GM12878 (cell line): Measurements from ENCODE around the gene GABRQ. TPM values are rescaled to one million over a fixed set of nuclear protein-coding genes. Genes with fewer than 3 reads are reported as not detected.

Source experiments
- ATAC-seq: fragments of 200-7000 bp; cut with Tn5 transposase; 3 replicates; pipeline ENCODE4 v1.9.1; 2020; ENCODE audit warnings: mild to moderate bottlenecking, moderate library complexity
- BruUV-seq: library from RNA; stranded (reverse); fragments of 400-500 nt; replicated peaks from 2 replicates; lab custom pipeline; 2021; lab: Mats Ljungman, UMichigan
- CTCF ChIA-PET: fragments of 300-600 bp; sonication (Branson Sonifier 250); formaldehyde crosslinking; extraction: SDS; loops from one replicate; lab custom pipeline; 2021; ENCODE audit warnings: inconsistent platforms; lab: Yijun Ruan, JAX
- POLR2A ChIA-PET: fragments of 350-600 bp; formaldehyde crosslinking; extraction: SDS; loops from one replicate; lab custom pipeline; 2021; ENCODE audit warnings: inconsistent platforms; lab: Charles Lee
- RAD21 ChIA-PET: fragments of 300-600 bp; sonication (Branson Sonifier 250); formaldehyde crosslinking; loops from one replicate; lab custom pipeline; 2023; ENCODE audit warnings: antibody characterized with exemption; ENCODE audit not compliant: unreplicated experiment; lab: Charles Lee
- SMC1A ChIA-PET: fragments of 300-600 bp; sonication (Branson Sonifier 250); formaldehyde crosslinking; loops from one replicate; lab custom pipeline; 2023; ENCODE audit not compliant: unreplicated experiment, uncharacterized antibody; lab: Charles Lee
- DNase-seq: peaks from one replicate; pipeline ENCODE4 v3.0.0-alpha.2; 2011; ENCODE audit warnings: low read depth, low spot score
- FAIRE-seq: peaks from 3 replicates; lab custom pipeline; 2011; peaks lifted over from hg19 to GRCh38; lab: Jason Lieb, UNC
- H2AFZ ChIP-seq: 2 replicates; pipeline ENCODE4 v1.6.0; 2011; ENCODE audit warnings: low read depth, low read length, control low read depth; ENCODE audit not compliant: control insufficient read depth
- H3K27ac ChIP-seq: 2 replicates; pipeline ENCODE4 v1.5.1; 2011; ENCODE audit warnings: control low read depth; ENCODE audit not compliant: control insufficient read depth, insufficient read depth
- H3K27me3 ChIP-seq, 2 experiments: replicated peaks in 1 of 2; 2 replicates each; pipeline versions ENCODE4 v1.6.0 to v1.6.1; 2011; ENCODE audit warnings: low read length in 1 of 2; ENCODE audit not compliant: control insufficient read depth in 2 of 2, insufficient read depth in 2 of 2
- H3K36me3 ChIP-seq, 2 experiments: 2 replicates each; pipeline ENCODE4 v1.5.1; 2011; ENCODE audit warnings: low read length in 1 of 2; ENCODE audit not compliant: control insufficient read depth in 2 of 2, insufficient read depth in 2 of 2
- H3K4me1 ChIP-seq: 2 replicates; pipeline ENCODE4 v1.6.1; 2011; ENCODE audit warnings: mild to moderate bottlenecking, low read length, moderate library complexity, mixed read lengths; ENCODE audit not compliant: control insufficient read depth, insufficient read depth
- H3K4me2 ChIP-seq: 2 replicates; pipeline ENCODE4 v1.6.0; 2011; ENCODE audit warnings: control low read depth; ENCODE audit not compliant: control insufficient read depth, insufficient read depth
- H3K4me3 ChIP-seq: fragments of 200-600 bp; sonication (generic); 2 replicates; pipeline ENCODE4 v1.5.1; 2016
- H3K79me2 ChIP-seq: 2 replicates; pipeline ENCODE4 v1.6.0; 2011; ENCODE audit warnings: low read length; ENCODE audit not compliant: control insufficient read depth, insufficient read depth
- H3K9ac ChIP-seq: 2 replicates; pipeline ENCODE4 v1.8.0; 2011; ENCODE audit warnings: low read length, control low read depth, mixed read lengths; ENCODE audit not compliant: control insufficient read depth, insufficient read depth
- H3K9me3 ChIP-seq: replicated peaks from 3 replicates; pipeline ENCODE4 v1.5.1; 2011; ENCODE audit warnings: mild to moderate bottlenecking, low read length; ENCODE audit not compliant: control insufficient read depth, insufficient read depth
- H4K20me1 ChIP-seq: 2 replicates; pipeline ENCODE4 v1.6.0; 2011; ENCODE audit not compliant: control insufficient read depth, insufficient read depth
- ATF7 ChIP-seq: fragments of 450-650 bp; IDR thresholded peaks from 2 replicates; pipeline ENCODE4 v1.6.1; 2016; ENCODE audit warnings: low read depth, mild to moderate bottlenecking
- BCLAF1 ChIP-seq: fragments of 450-650 bp; IDR thresholded peaks from 2 replicates; pipeline ENCODE4 v1.6.1; 2017; ENCODE audit warnings: antibody characterized with exemption, mild to moderate bottlenecking, moderate library complexity
- NR2C2 ChIP-seq: IDR thresholded peaks from 2 replicates; pipeline ENCODE4 v1.6.1; 2011; ENCODE audit warnings: borderline replicate concordance, low read depth; ENCODE audit not compliant: control insufficient read depth, insufficient read length
- RB1 ChIP-seq: fragments of 450-650 bp; formaldehyde crosslinking; IDR thresholded peaks from 2 replicates; pipeline ENCODE4 v1.6.1; 2017; ENCODE audit warnings: mild to moderate bottlenecking, borderline replicate concordance
- ZBTB33 ChIP-seq: fragments of 450-650 bp; IDR thresholded peaks from 2 replicates; pipeline ENCODE4 v1.6.1; 2017; ENCODE audit warnings: mild to moderate bottlenecking
- WGBS: methylation state at CpG from one replicate; pipeline ENCODE4 v1.1.6; 2016; ENCODE audit warnings: low lambda C conversion rate; ENCODE audit not compliant: insufficient replicate concordance, insufficient coverage; ENCODE audit errors: missing lambda C conversion rate; 5-methylcytosine and 5-hydroxymethylcytosine counted together
- in situ Hi-C: fragments of 300-500 bp; cut with MboI; formaldehyde crosslinking; loops from 9 replicates; pipeline ENCODE4 v1.14.3; 2018; ENCODE audit warnings: mixed read lengths
- intact Hi-C: fragments of 100-400 bp; cut with micrococcal nuclease; formaldehyde crosslinking; loops from one replicate; pipeline ENCODE4 v1.14.2; 2022; ENCODE audit not compliant: unreplicated experiment
- polyA plus RNA-seq, 11 experiments: library from polyadenylated mRNA; depleted of rRNA in 4 of 11; unstranded in 6 of 11; stranded (reverse) in 5 of 11; fragments of >200 nt; fragmentation: Nextera tagmentation in 4 of 11; fragmentation: Illumina TruSeq in 1 of 11; extraction: Ambion mirVana in 4 of 11; extraction: Trizol in 1 of 11; gene quantifications; 1 replicate in 1 of 11; 2 replicates in 10 of 11; pipeline versions ENCODE4 v1.2.1 to v1.2.3, GENCODE V29; 2011 to 2016; ENCODE audit warnings: inconsistent platforms in 2 of 11, missing spikeins in 2 of 11, low read depth in 1 of 11
- total RNA-seq, 4 experiments: library from RNA; depleted of rRNA in 3 of 4; stranded (reverse); fragments of >200 nt in 3 of 4; fragmentation: Illumina TruSeq in 1 of 4; extraction: Trizol in 1 of 4; gene quantifications; 2 replicates each; pipeline versions ENCODE4 v1.2.1 to v1.2.3, GENCODE V29; 2013 to 2021

GABRQ gene
- total and polyA plus RNA-seq, 10 of the 15 experiments (the other 5 are each of a cell fraction or from before 2014, with no cell fraction given) = 0.04 TPM; not detected in 9

GRCh38 chrX:152601848-152602616 is 35.7 kb upstream of the GABRQ start:
- Histone ChIP-seq H3K36me3 (no peaks in the 10 kb centered on the region), H3K9ac (no peak overlapping the region), H3K79me2 (no peaks in the 10 kb centered on the region), H2AFZ (no peak overlapping the region), H3K4me1 (no peaks in the 10 kb centered on the region), H3K27me3 (no peaks in the 10 kb centered on the region), H3K4me3 (no peak overlapping the region), H4K20me1 (no peaks in the 10 kb centered on the region), H3K27ac (no peak overlapping the region)
- FAIRE-seq (no peak), DNase-seq (no peak), ATAC-seq (0 out of 3 replicates have a peak, but pooled peaks have one; percentile 21)
- ChIA-PET CTCF (interaction anchor here (1.0 kb wide), 1 partner anchor 33 kb away, joined by 5 read pairs; no protein-coding TSS in a partner anchor), POLR2A (no interaction called here), SMC1A (no interaction called here), RAD21 (no interaction called here)
- BruUV-seq = no TSS peak
- intact Hi-C loops = no loop called here
- TF ChIP-seq ATF7 (no peak), RB1 (no peak), NR2C2 (no peak), ZBTB33 (no peak), BCLAF1 (no peak)
- TF ChIP-seq, all 136 proteins: peak for 0
- WGBS = 21% methylated on average over 6 of the region's 6 CpGs
- in situ Hi-C loops = no loop called here
- Histone ChIP-seq H3K9me3 (no peaks in the 10 kb centered on the region; the same call in 2 of the 3 replicates), H3K4me2 (no peak overlapping the region)
